Vagina (tissue), 2 donors: Measurements from ENCODE around the gene WFIKKN1. TPM values are rescaled to one million over a fixed set of nuclear protein-coding genes. Genes with fewer than 3 reads are reported as not detected.

Source experiments
- DNase-seq, 2 donors: peaks; one replicate each; pipeline ENCODE4 v3.0.0-alpha.2; 2017; ENCODE audit errors: extremely low spot score in 2 of 2
- H3K27ac ChIP-seq: fragments of 200-600 bp; sonication (generic); one replicate; pipeline ENCODE4 v1.5.1; 2019
- H3K27me3 ChIP-seq: fragments of 200-600 bp; sonication (generic); one replicate; pipeline ENCODE4 v1.5.1; 2019
- H3K36me3 ChIP-seq, 2 donors: fragments of 200-600 bp; sonication (generic); one replicate each; pipeline ENCODE4 v1.5.1; 2017 to 2019
- H3K4me1 ChIP-seq: fragments of 200-600 bp; sonication (generic); one replicate; pipeline ENCODE4 v1.5.1; 2019
- H3K4me3 ChIP-seq, 2 donors: fragments of 200-600 bp; sonication (generic); 1 replicate in 1 of 2; 2 replicates in 1 of 2; pipeline ENCODE4 v1.5.1; 2016 to 2019
- H3K9me3 ChIP-seq: fragments of 200-600 bp; sonication (generic); one replicate; pipeline ENCODE4 v1.5.1; 2019
- CTCF ChIP-seq, 3 experiments: fragments of 450-650 bp in 2 of 3; fragments of 200-600 bp in 1 of 3; sonication (generic) in 1 of 3; IDR thresholded peaks; one replicate each; pipeline ENCODE4 v1.5.1; 2017 to 2019; ENCODE audit warnings: antibody characterized with exemption in 3 of 3, mild to moderate bottlenecking in 2 of 3, moderate library complexity in 2 of 3
- POLR2A ChIP-seq, 2 donors: fragments of 450-650 bp; IDR thresholded peaks; one replicate each; pipeline ENCODE4 v1.6.1; 2017; ENCODE audit warnings: antibody characterized with exemption in 2 of 2, mild to moderate bottlenecking in 2 of 2, moderate library complexity in 2 of 2
- POLR2AphosphoS5 ChIP-seq, 2 donors: sonication (generic); formaldehyde crosslinking; IDR thresholded peaks; one replicate each; pipeline ENCODE4 v1.9.0; 2017; ENCODE audit warnings: antibody characterized with exemption in 2 of 2, mild to moderate bottlenecking in 2 of 2, low read depth in 1 of 2; ENCODE audit not compliant: insufficient read depth in 1 of 2
- intact Hi-C: fragments of 100-400 bp; cut with DNase I; formaldehyde crosslinking; loops from one replicate; pipeline ENCODE4 v1.15.1; 2023
- total RNA-seq: library from RNA; depleted of rRNA; stranded (reverse); fragments of >200 nt; gene quantifications from one replicate; pipeline ENCODE4 v1.2.3, GENCODE V29; 2016

Gene WFIKKN1
- total RNA-seq, 1 donor from 2014 or later, result 3.2 TPM

- no peak overlapping the region for H3K27ac ChIP-seq
- TF ChIP-seq POLR2A (IDR thresholded peaks at IDR 0.05), result no peak
- TF ChIP-seq POLR2AphosphoS5 (IDR thresholded peaks at IDR 0.05; ENCODE audit: insufficient read depth in 1 of 2, low read depth in 1 of 2), result no peak
- TF ChIP-seq CTCF (IDR thresholded peaks at IDR 0.05), result no peak
- DNase-seq, result no peak
- peaks cover 0 to 42% of the 10 kb centered on the region in 2 donors for H3K36me3 ChIP-seq
- H3K4me1 ChIP-seq, result peaks cover 28% of the 10 kb centered on the region
- no peaks in the 10 kb centered on the region for H3K9me3 ChIP-seq
- intact Hi-C loops, result no loop called here
- H3K27me3 ChIP-seq, result no peaks in the 10 kb centered on the region
- H3K4me3 ChIP-seq, result no peak overlapping the region
Observed at GRCh38 chr16:669666-670065, 38.9 kb downstream of the WFIKKN1 start.

GRCh38 chr16:670485-671352 lies 39.9 kb downstream of the WFIKKN1 start:
- TF ChIP-seq POLR2A (IDR thresholded peaks at IDR 0.05) (no peak), CTCF (IDR thresholded peaks at IDR 0.05) (no peak), POLR2AphosphoS5 (IDR thresholded peaks at IDR 0.05; ENCODE audit: insufficient read depth in 1 of 2, low read depth in 1 of 2) (no peak)
- Histone ChIP-seq H3K4me1 (peaks cover 37% of the 10 kb centered on the region), H3K27ac (no peak overlapping the region), H3K9me3 (no peaks in the 10 kb centered on the region), H3K27me3 (no peaks in the 10 kb centered on the region), H3K4me3 (no peak overlapping the region), H3K36me3 (peaks cover 0 to 42% of the 10 kb centered on the region in 2 donors)
- no peak for DNase-seq
- intact Hi-C loops, result no loop called here

GRCh38 chr16:671353-672131 lies 40.8 kb downstream of the WFIKKN1 start:
- intact Hi-C loops, result no loop called here
- Histone ChIP-seq H3K36me3 (peaks cover 0 to 42% of the 10 kb centered on the region in 2 donors), H3K27ac (no peak overlapping the region), H3K9me3 (no peaks in the 10 kb centered on the region), H3K4me1 (peaks cover 45% of the 10 kb centered on the region), H3K4me3 (no peak overlapping the region), H3K27me3 (no peaks in the 10 kb centered on the region)
- DNase-seq, result no peak
- no peak for TF ChIP-seq POLR2A (IDR thresholded peaks at IDR 0.05)
- TF ChIP-seq POLR2AphosphoS5 (IDR thresholded peaks at IDR 0.05; ENCODE audit: insufficient read depth in 1 of 2, low read depth in 1 of 2), result no peak
- TF ChIP-seq CTCF (IDR thresholded peaks at IDR 0.05), result no peak

GRCh38 chr16:672371-672770 lies 41.6 kb downstream of the WFIKKN1 start:
- DNase-seq, result no peak
- TF ChIP-seq CTCF (IDR thresholded peaks at IDR 0.05) (no peak), POLR2A (IDR thresholded peaks at IDR 0.05) (no peak), POLR2AphosphoS5 (IDR thresholded peaks at IDR 0.05; ENCODE audit: insufficient read depth in 1 of 2, low read depth in 1 of 2) (no peak)
- H3K4me1 ChIP-seq, result peaks cover 49% of the 10 kb centered on the region
- H3K27ac ChIP-seq, result no peak overlapping the region
- no peaks in the 10 kb centered on the region for H3K27me3 ChIP-seq
- no peaks in the 10 kb centered on the region for H3K9me3 ChIP-seq
- H3K36me3 ChIP-seq, result peaks cover 0 to 42% of the 10 kb centered on the region in 2 donors
- intact Hi-C loops, result no loop called here
- no peak overlapping the region for H3K4me3 ChIP-seq
